Left ventricle myocardium inferior (tissue), 1 donor: ENCODE results near the gene KCNJ4. TPM values are rescaled to one million over a fixed set of nuclear protein-coding genes. Genes with fewer than 3 reads are reported as not detected.
A peak's percentile ranks its signal among the peaks of the same experiment; 100 is the strongest.

ENCODE experiments used
- DNase-seq: peaks from one replicate; pipeline ENCODE4 v3.0.0-alpha.2; 2020
- H3K27ac ChIP-seq: fragments of 200-600 bp; replicated peaks from 2 replicates; pipeline ENCODE4 v1.8.0; 2021
- H3K27me3 ChIP-seq: fragments of 200-600 bp; 2 replicates; pipeline ENCODE4 v1.8.0; 2021; ENCODE audit warnings: low read depth
- H3K36me3 ChIP-seq: fragments of 200-600 bp; 2 replicates; pipeline ENCODE4 v1.8.0; 2021
- H3K4me1 ChIP-seq: fragments of 200-600 bp; 2 replicates; pipeline ENCODE4 v1.8.0; 2021
- H3K4me3 ChIP-seq: fragments of 200-600 bp; 2 replicates; pipeline ENCODE4 v1.8.0; 2021; ENCODE audit warnings: mild to moderate bottlenecking, moderate library complexity
- H3K9me3 ChIP-seq: fragments of 200-600 bp; replicated peaks from 2 replicates; pipeline ENCODE4 v1.8.0; 2021
- CTCF ChIP-seq: fragments of 200-600 bp; IDR thresholded peaks from 2 replicates; pipeline ENCODE4 v1.8.0; 2021; ENCODE audit warnings: antibody characterized with exemption, mild to moderate bottlenecking, borderline replicate concordance
- intact Hi-C: fragments of 100-400 bp; cut with micrococcal nuclease; formaldehyde crosslinking; loops from one replicate; pipeline ENCODE4 v1.11.0; 2022
- total RNA-seq: library from RNA; stranded (reverse); fragmentation: NEBNext Ultra II Directional; extraction: Animal tissue kit (Norgen Biotek cat#: 25700); gene quantifications from one replicate; pipeline ENCODE4 v1.2.1, GENCODE V29; 2021
- donor health status: DM: no; HTN: yes; CAD: no; lungs with severe emphysema.

Gene KCNJ4
- total RNA-seq, 1 donor from 2014 or later: 45.7 TPM

- peak overlapping the region; percentile 78 for H3K27ac ChIP-seq
- no peak overlapping the region for H3K4me3 ChIP-seq
- intact Hi-C loops: no loop called here
- H3K27me3 ChIP-seq: peaks cover 19% of the 10 kb centered on the region
- DNase-seq: no peak
- no peak for TF ChIP-seq CTCF
- no peaks in the 10 kb centered on the region for H3K36me3 ChIP-seq
- peaks cover 31% of the 10 kb centered on the region for H3K4me1 ChIP-seq
- no peaks in the 10 kb centered on the region for H3K9me3 ChIP-seq
Measured at GRCh38 chr22:38437416-38437815, 17.6 kb downstream of the KCNJ4 start.

- no peak for DNase-seq
- no peak overlapping the region for H3K4me3 ChIP-seq
- no peak for TF ChIP-seq CTCF
Measured at GRCh38 chr22:38436629-38437395, 18.2 kb downstream of the KCNJ4 start.

GRCh38 chr22:38435965-38436364 lies 19.0 kb downstream of the KCNJ4 start:
- DNase-seq: no peak
- intact Hi-C loops: no loop called here
- peaks cover 17% of the 10 kb centered on the region for H3K27me3 ChIP-seq
- peak overlapping the region; percentile 78 for H3K27ac ChIP-seq
- H3K9me3 ChIP-seq: no peaks in the 10 kb centered on the region
- no peaks in the 10 kb centered on the region for H3K36me3 ChIP-seq
- peaks cover 32% of the 10 kb centered on the region for H3K4me1 ChIP-seq
- H3K4me3 ChIP-seq: no peak overlapping the region
- TF ChIP-seq CTCF: no peak

More at GRCh38 chr22:38436629-38437395, 18.2 kb downstream of the KCNJ4 start:
- Histone ChIP-seq H3K27me3 (peaks cover 19% of the 10 kb centered on the region), H3K4me1 (peaks cover 31% of the 10 kb centered on the region), H3K9me3 (no peaks in the 10 kb centered on the region), H3K27ac (peak overlapping the region; percentile 78), H3K36me3 (no peaks in the 10 kb centered on the region)
- intact Hi-C loops: no loop called here

- no peak for DNase-seq
- no peaks in the 10 kb centered on the region for H3K36me3 ChIP-seq
- H3K27ac ChIP-seq: peak overlapping the region; percentile 78
- peaks cover 7% of the 10 kb centered on the region for H3K27me3 ChIP-seq
- intact Hi-C loops: no loop called here
- no peaks in the 10 kb centered on the region for H3K9me3 ChIP-seq
- H3K4me3 ChIP-seq: no peak overlapping the region
- peaks cover 33% of the 10 kb centered on the region for H3K4me1 ChIP-seq
- no peak for TF ChIP-seq CTCF
Measured at GRCh38 chr22:38435010-38435409, 20.0 kb downstream of the KCNJ4 start.

GRCh38 chr22:38433871-38434270 lies 21.1 kb downstream of the KCNJ4 start:
- no peak for TF ChIP-seq CTCF
- Histone ChIP-seq H3K4me3 (no peak overlapping the region), H3K4me1 (peaks cover 33% of the 10 kb centered on the region), H3K36me3 (no peaks in the 10 kb centered on the region), H3K27ac (peak overlapping the region; percentile 30), H3K27me3 (peaks cover 4% of the 10 kb centered on the region), H3K9me3 (no peaks in the 10 kb centered on the region)
- intact Hi-C loops: no loop called here
- no peak for DNase-seq
